K562 (cell line): ENCODE data around the gene TBX6. TPM values are rescaled to one million over a fixed set of nuclear protein-coding genes. Genes with fewer than 3 reads are reported as not detected.

Source experiments
- CHD1 ChIP-seq: fragments of 200-600 bp; sonication (generic); IDR thresholded peaks from one replicate; pipeline ENCODE4 v1.6.1; 2012; ENCODE audit warnings: mild to moderate bottlenecking, moderate library complexity, low read length, inconsistent platforms
- CREB1 ChIP-seq, 2 experiments: sonication (generic) in 1 of 2; formaldehyde crosslinking in 1 of 2; IDR thresholded peaks; 2 replicates each; pipeline versions ENCODE4 v1.6.1 to v1.8.0; 2012 to 2022; ENCODE audit warnings: inconsistent platforms in 1 of 2, mild to moderate bottlenecking in 1 of 2, missing genetic modification reagents in 1 of 2, moderate library complexity in 1 of 2
- EP400 ChIP-seq: fragments of 450-650 bp; IDR thresholded peaks from 2 replicates; pipeline ENCODE4 v1.6.1; 2017; ENCODE audit warnings: antibody characterized with exemption, mild to moderate bottlenecking, moderate library complexity
- ETV1 ChIP-seq: fragments of 450-650 bp; conservative IDR thresholded peaks from 2 replicates; pipeline ENCODE4 v1.6.1; 2016; ENCODE audit warnings: missing genetic modification characterization, control low read depth, low read depth, missing compliant biosample characterization
- FOXK1 ChIP-seq: sonication (generic); formaldehyde crosslinking; IDR thresholded peaks from 2 replicates; pipeline ENCODE4 v1.8.0; 2022; ENCODE audit warnings: missing genetic modification reagents, mild to moderate bottlenecking, borderline replicate concordance
- GATAD2A ChIP-seq: fragments of 450-650 bp; IDR thresholded peaks from 2 replicates; pipeline ENCODE4 v1.6.1; 2017
- MYBL2 ChIP-seq, 2 experiments: fragments of 450-650 bp in 1 of 2; sonication (generic) in 1 of 2; formaldehyde crosslinking in 1 of 2; IDR thresholded peaks; 2 replicates each; pipeline versions ENCODE4 v1.6.1 to v1.8.1; 2017 to 2022; ENCODE audit warnings: borderline replicate concordance in 1 of 2, inconsistent platforms in 1 of 2, low read depth in 1 of 2, mild to moderate bottlenecking in 1 of 2, missing genetic modification reagents in 1 of 2, moderate library complexity in 1 of 2
- NCOR1 ChIP-seq: fragments of 450-650 bp; IDR thresholded peaks from 2 replicates; pipeline ENCODE4 v1.6.1; 2016; ENCODE audit warnings: mild to moderate bottlenecking, moderate library complexity
- POLR2A ChIP-seq: fragments of 450-650 bp; conservative IDR thresholded peaks from 2 replicates; pipeline ENCODE4 v1.6.1; 2016
- POLR2AphosphoS2 ChIP-seq: IDR thresholded peaks from 2 replicates; pipeline ENCODE4 v1.6.1; 2012; ENCODE audit warnings: low read length, improper control_type of control experiment
- TARDBP ChIP-seq: fragments of 450-650 bp; IDR thresholded peaks from 2 replicates; pipeline ENCODE4 v1.6.1; 2016
- TEAD1 ChIP-seq, 2 experiments: fragments of 450-650 bp in 1 of 2; sonication (generic) in 1 of 2; formaldehyde crosslinking; IDR thresholded peaks; 2 replicates each; pipeline versions ENCODE4 v1.4.0 to v1.8.0; 2020 to 2022; ENCODE audit warnings: mild to moderate bottlenecking in 2 of 2, missing genetic modification reagents in 1 of 2
- ZNF3 ChIP-seq: fragments of 250-450 bp; sonication (Bioruptor Pico); IDR thresholded peaks from 2 replicates; pipeline ENCODE4 v1.5.0; 2021; ENCODE audit warnings: mild to moderate bottlenecking, moderate library complexity
- ZNF668 ChIP-seq: fragments of 250-450 bp; sonication (Bioruptor Pico); IDR thresholded peaks from 2 replicates; pipeline ENCODE4 v1.8.0; 2022; ENCODE audit warnings: mild to moderate bottlenecking, inconsistent platforms
- polyA plus RNA-seq, 8 experiments: library from polyadenylated mRNA; depleted of rRNA in 4 of 8; stranded (reverse) in 5 of 8; unstranded in 3 of 8; fragments of >200 nt; fragmentation: Nextera tagmentation in 2 of 8; fragmentation: Illumina TruSeq in 1 of 8; extraction: Ambion mirVana in 2 of 8; extraction: Trizol in 1 of 8; gene quantifications; 2 replicates each; pipeline versions ENCODE4 v1.2.1 to v1.2.3, GENCODE V29; 2011 to 2014; ENCODE audit warnings: inconsistent platforms in 1 of 8, missing spikeins in 1 of 8
- total RNA-seq, 7 experiments: library from RNA; depleted of rRNA in 6 of 7; stranded (reverse); fragments of >200 nt in 6 of 7; fragmentation: Illumina TruSeq in 2 of 7; extraction: Trizol in 2 of 7; gene quantifications; 2 replicates each; pipeline versions ENCODE4 v1.2.1 to v1.2.3, GENCODE V29; 2011 to 2021; ENCODE audit warnings: low replicate concordance in 1 of 7
- TF ChIP-seq, protein P1 (sequence below): sonication (generic); formaldehyde crosslinking; IDR thresholded peaks from 2 replicates; pipeline ENCODE4 v1.9.0; 2022; ENCODE audit warnings: mild to moderate bottlenecking, missing genetic modification reagents
- TF ChIP-seq, protein P2 (sequence below), 3 experiments: fragments of 200-800 bp in 1 of 3; fragments of 250-450 bp in 1 of 3; fragments of 450-650 bp in 1 of 3; sonication (Bioruptor Pico) in 1 of 3; sonication (Bioruptor generic) in 1 of 3; formaldehyde crosslinking in 1 of 3; IDR thresholded peaks; 2 replicates each; pipeline versions ENCODE4 v1.6.1 to v1.8.0; 2016 to 2022; ENCODE audit warnings: mild to moderate bottlenecking in 2 of 3, missing genetic modification characterization in 2 of 3, missing compliant biosample characterization in 1 of 3, moderate library complexity in 1 of 3
- TF ChIP-seq, protein P3 (sequence below): sonication (generic); formaldehyde crosslinking; IDR thresholded peaks from 2 replicates; pipeline ENCODE4 v1.8.1; 2023; ENCODE audit warnings: mild to moderate bottlenecking, missing genetic modification reagents
- TF ChIP-seq, protein P4 (sequence below), 2 experiments: fragments of 450-650 bp; IDR thresholded peaks; 2 replicates each; pipeline ENCODE4 v1.6.1; 2016
- TF ChIP-seq, protein P5 (sequence below): fragments of 450-650 bp; formaldehyde crosslinking; conservative IDR thresholded peaks from 2 replicates; pipeline ENCODE4 v1.4.0; 2022; ENCODE audit warnings: mild to moderate bottlenecking, missing genetic modification characterization

Gene TBX6
- total and polyA plus RNA-seq, 9 of the 15 experiments (the other 6 are each of a cell fraction or from before 2014, with no cell fraction given): 0.07 to 0.58 (median 0.11) TPM; not detected in 2

DNA sequence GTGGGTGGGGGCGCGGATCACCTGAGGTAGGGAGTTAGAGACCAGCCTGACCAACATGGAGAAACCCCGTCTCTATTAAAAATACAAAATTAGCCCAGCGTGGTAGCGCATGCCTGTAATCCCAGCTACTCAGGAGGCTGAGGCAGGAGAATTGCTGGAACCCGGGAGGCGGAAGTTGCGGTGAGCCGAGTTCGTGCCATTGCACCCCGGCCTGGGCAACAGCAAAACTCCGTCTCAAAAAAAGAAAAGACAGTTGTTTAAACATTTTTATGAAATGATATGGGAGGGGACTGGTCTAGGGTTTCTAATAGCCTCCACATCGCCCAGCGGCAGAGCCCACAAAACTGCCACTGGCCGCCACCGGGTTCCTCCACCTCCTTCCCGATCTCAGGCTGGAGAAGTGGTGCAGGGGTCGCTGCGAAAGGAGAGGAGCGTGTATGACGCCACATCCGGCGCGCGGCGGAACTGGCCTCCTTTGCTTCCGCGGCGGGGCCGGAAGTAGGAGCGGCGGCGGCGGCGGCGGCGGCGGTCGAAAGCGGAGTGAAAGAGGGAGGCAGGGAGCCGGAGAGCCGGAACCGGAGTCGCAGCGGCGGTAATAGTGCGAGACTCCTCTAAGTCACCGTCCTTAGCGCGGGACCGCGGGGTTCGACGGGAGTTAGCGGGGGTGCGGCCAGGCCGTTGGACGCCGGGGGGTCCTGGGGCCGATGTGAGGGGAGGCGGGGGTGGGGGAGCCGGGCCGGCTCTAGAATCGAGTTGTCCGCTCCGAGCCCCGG, 16.0 kb downstream of the TBX6 start, which contains the start of gene PPP4C (continued):
- TF ChIP-seq EP400 (peak; percentile 73; the same call in 1 of the 2 replicates), ETV1 (peak; percentile 87), ZNF668 (CRISPR knock-in tag) (no peak), POLR2AphosphoS2 (peak; percentile 95), GATAD2A (no peak), CREB1 (IDR thresholded peaks at IDR 0.05) (peak; percentile 92), CREB1 (CRISPR knock-in tag; IDR thresholded peaks at IDR 0.05) (peak; percentile 91), MYBL2 (IDR thresholded peaks at IDR 0.05; ENCODE audit: low read depth) (no peak), MYBL2 (CRISPR knock-in tag; IDR thresholded peaks at IDR 0.05; ENCODE audit: borderline replicate concordance) (no peak), TEAD1 (CRISPR knock-in tag; IDR thresholded peaks at IDR 0.05) (peak in 1 of 2 experiments; percentile 44; a peak in 1 of 4 replicates), ZNF3 (no peak), TARDBP (no peak), NCOR1 (no peak), POLR2A (peak; percentile 98), FOXK1 (CRISPR knock-in tag) (no peak), CHD1 (peak; percentile 60)
- TF ChIP-seq, protein P1, sequence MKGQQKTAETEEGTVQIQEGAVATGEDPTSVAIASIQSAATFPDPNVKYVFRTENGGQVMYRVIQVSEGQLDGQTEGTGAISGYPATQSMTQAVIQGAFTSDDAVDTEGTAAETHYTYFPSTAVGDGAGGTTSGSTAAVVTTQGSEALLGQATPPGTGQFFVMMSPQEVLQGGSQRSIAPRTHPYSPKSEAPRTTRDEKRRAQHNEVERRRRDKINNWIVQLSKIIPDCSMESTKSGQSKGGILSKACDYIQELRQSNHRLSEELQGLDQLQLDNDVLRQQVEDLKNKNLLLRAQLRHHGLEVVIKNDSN: no peak
- TF ChIP-seq, protein P2, sequence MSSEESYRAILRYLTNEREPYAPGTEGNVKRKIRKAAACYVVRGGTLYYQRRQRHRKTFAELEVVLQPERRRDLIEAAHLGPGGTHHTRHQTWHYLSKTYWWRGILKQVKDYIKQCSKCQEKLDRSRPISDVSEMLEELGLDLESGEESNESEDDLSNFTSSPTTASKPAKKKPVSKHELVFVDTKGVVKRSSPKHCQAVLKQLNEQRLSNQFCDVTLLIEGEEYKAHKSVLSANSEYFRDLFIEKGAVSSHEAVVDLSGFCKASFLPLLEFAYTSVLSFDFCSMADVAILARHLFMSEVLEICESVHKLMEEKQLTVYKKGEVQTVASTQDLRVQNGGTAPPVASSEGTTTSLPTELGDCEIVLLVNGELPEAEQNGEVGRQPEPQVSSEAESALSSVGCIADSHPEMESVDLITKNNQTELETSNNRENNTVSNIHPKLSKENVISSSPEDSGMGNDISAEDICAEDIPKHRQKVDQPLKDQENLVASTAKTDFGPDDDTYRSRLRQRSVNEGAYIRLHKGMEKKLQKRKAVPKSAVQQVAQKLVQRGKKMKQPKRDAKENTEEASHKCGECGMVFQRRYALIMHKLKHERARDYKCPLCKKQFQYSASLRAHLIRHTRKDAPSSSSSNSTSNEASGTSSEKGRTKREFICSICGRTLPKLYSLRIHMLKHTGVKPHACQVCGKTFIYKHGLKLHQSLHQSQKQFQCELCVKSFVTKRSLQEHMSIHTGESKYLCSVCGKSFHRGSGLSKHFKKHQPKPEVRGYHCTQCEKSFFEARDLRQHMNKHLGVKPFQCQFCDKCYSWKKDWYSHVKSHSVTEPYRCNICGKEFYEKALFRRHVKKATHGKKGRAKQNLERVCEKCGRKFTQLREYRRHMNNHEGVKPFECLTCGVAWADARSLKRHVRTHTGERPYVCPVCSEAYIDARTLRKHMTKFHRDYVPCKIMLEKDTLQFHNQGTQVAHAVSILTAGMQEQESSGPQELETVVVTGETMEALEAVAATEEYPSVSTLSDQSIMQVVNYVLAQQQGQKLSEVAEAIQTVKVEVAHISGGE (CRISPR knock-in tag; IDR thresholded peaks at IDR 0.05): peak; percentile 71 to 93 (median 79); a peak in 5 of 6 replicates
- TF ChIP-seq, protein P3, sequence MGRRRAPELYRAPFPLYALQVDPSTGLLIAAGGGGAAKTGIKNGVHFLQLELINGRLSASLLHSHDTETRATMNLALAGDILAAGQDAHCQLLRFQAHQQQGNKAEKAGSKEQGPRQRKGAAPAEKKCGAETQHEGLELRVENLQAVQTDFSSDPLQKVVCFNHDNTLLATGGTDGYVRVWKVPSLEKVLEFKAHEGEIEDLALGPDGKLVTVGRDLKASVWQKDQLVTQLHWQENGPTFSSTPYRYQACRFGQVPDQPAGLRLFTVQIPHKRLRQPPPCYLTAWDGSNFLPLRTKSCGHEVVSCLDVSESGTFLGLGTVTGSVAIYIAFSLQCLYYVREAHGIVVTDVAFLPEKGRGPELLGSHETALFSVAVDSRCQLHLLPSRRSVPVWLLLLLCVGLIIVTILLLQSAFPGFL: no peak
- TF ChIP-seq, protein P4, sequence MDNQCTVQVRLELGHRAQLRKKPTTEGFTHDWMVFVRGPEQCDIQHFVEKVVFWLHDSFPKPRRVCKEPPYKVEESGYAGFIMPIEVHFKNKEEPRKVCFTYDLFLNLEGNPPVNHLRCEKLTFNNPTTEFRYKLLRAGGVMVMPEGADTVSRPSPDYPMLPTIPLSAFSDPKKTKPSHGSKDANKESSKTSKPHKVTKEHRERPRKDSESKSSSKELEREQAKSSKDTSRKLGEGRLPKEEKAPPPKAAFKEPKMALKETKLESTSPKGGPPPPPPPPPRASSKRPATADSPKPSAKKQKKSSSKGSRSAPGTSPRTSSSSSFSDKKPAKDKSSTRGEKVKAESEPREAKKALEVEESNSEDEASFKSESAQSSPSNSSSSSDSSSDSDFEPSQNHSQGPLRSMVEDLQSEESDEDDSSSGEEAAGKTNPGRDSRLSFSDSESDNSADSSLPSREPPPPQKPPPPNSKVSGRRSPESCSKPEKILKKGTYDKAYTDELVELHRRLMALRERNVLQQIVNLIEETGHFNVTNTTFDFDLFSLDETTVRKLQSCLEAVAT (IDR thresholded peaks at IDR 0.05): peak in 1 of 2 experiments; percentile 24; a peak in 2 of 4 replicates
- TF ChIP-seq, protein P5, sequence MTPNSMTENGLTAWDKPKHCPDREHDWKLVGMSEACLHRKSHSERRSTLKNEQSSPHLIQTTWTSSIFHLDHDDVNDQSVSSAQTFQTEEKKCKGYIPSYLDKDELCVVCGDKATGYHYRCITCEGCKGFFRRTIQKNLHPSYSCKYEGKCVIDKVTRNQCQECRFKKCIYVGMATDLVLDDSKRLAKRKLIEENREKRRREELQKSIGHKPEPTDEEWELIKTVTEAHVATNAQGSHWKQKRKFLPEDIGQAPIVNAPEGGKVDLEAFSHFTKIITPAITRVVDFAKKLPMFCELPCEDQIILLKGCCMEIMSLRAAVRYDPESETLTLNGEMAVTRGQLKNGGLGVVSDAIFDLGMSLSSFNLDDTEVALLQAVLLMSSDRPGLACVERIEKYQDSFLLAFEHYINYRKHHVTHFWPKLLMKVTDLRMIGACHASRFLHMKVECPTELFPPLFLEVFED: no peak
